Gastroesophageal sphincter (tissue), 3 donors: ENCODE measurements around the gene RPP25.

Experiments
- POLR2A ChIP-seq, 2 donors: fragments of 450-650 bp; IDR thresholded peaks; one replicate each; pipeline ENCODE4 v1.6.1; 2017; ENCODE audit warnings: antibody characterized with exemption in 2 of 2, mild to moderate bottlenecking in 2 of 2, moderate library complexity in 1 of 2
- TF ChIP-seq, protein P1 (sequence below), 4 experiments: fragments of 200-600 bp in 2 of 4; fragments of 450-650 bp in 2 of 4; sonication (generic) in 1 of 4; IDR thresholded peaks; one replicate each; pipeline ENCODE4 v1.5.1; 2017 to 2019; ENCODE audit warnings: antibody characterized with exemption in 4 of 4, mild to moderate bottlenecking in 2 of 4, moderate library complexity in 2 of 4

DNA sequence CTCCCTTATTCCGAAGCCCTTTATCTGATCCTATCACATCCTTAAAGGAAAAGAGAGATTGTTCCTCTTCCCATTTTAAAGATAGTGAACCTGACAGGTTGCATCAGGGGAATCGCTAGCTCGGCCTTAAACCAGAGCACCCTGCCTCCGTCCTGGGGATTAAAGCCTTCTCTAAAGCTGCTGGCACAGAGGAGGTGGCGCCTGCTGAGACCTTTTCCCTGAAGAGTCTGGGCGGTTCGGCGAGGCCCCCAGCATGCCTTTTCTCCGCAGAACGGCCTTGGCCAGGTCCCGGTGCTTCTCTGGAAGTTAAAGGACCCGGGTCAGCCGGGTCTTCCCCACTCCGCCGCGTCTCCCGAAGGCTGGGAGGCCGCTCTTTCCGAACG, 50.5 kb downstream of the RPP25 start:
- TF ChIP-seq POLR2A (IDR thresholded peaks at IDR 0.05), result no peak
- TF ChIP-seq, protein P1, sequence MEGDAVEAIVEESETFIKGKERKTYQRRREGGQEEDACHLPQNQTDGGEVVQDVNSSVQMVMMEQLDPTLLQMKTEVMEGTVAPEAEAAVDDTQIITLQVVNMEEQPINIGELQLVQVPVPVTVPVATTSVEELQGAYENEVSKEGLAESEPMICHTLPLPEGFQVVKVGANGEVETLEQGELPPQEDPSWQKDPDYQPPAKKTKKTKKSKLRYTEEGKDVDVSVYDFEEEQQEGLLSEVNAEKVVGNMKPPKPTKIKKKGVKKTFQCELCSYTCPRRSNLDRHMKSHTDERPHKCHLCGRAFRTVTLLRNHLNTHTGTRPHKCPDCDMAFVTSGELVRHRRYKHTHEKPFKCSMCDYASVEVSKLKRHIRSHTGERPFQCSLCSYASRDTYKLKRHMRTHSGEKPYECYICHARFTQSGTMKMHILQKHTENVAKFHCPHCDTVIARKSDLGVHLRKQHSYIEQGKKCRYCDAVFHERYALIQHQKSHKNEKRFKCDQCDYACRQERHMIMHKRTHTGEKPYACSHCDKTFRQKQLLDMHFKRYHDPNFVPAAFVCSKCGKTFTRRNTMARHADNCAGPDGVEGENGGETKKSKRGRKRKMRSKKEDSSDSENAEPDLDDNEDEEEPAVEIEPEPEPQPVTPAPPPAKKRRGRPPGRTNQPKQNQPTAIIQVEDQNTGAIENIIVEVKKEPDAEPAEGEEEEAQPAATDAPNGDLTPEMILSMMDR (IDR thresholded peaks at IDR 0.05), result no peak
